ENCODE data around the gene TLX2.

DNA sequence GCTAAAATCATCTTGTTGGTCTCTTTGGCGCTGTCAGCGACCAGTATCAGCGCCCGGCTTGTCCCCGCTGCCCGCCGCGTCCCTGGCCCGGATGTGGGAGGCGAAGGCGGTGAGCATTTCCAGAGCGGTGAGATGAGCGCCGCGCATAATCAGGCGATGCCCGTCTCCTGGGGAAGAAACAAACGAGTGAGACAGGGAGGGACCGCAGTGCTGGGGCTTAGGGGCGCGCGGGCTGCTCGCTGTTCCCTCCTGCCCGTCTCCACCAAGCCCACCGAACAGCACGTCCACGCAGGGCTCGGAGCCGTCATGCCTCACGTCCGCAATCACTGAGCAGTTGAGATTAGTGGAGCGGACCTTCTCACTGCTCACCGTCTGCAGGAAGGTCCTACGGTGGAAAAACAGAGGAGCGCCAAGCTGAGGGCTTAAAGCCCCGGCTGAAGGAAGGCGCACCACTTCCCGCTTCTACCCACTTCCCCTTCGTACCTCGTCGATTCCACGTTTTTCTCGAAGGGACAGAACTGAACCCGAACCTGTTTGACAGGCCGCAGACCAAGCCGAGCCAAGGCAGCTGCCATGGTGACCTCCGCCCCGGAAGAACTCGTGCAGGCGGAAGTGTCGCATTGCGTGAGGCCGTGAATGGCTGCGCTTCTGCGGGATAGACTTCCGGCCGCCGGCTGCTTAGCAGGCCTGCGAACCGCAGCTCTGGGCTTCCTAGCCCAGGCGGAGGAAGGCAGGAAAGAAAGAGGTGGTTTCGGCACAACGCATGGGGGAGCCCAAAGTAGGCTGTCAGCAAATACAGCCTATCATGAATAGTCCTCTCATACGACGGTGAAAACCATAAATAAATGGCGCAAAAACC is 41.9 kb upstream of the TLX2 start, which contains the start of gene MRPL53:
- TF ChIP-seq CTCF (IDR thresholded peaks at IDR 0.05) (no peak), POLR2A (IDR thresholded peaks at IDR 0.05) (peak in 1 of 2 donors; percentile 73), EP300 (IDR thresholded peaks at IDR 0.05) (no peak), POLR2AphosphoS5 (IDR thresholded peaks at IDR 0.05) (peak; percentile 84 to 99 (median 95))
